GM21737 (cell line): Measurements from ENCODE around the gene CLEC2B.

Experiments used
- ATAC-seq: cut with Tn5 transposase; IDR thresholded peaks from one replicate; pipeline ENCODE4 v1.9.1; 2021; ENCODE audit warnings: mild to moderate bottlenecking, moderate library complexity; ENCODE audit not compliant: unreplicated experiment

Gene CLEC2B

DNA sequence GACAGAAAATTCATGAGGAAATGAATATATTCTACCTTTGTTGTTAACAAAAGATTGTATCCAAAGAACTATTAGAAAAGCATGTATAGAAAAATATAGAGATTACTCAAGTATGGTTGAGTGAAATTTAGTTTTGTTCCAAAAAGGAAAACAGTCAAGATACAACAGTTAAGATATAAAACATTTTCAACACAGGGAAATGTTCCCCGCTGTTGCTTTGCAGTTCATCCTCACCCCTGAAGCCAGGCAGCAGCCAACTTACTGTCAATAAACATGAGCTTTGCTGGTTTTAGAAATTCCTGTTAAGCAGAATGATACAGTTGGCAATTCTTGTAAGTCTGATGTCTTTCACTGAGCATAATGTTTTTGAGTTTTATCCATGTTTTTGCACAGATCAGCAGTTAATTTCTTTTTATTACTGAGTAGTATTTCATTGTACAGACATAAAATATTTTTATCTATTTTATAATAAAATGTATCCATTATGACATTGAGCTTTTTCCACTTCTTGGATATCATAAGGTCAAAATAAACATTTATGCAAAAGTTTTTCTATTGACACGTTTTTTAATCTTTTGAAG is 1.2 kb upstream of the CLEC2B start:
- no peak for ATAC-seq

DNA sequence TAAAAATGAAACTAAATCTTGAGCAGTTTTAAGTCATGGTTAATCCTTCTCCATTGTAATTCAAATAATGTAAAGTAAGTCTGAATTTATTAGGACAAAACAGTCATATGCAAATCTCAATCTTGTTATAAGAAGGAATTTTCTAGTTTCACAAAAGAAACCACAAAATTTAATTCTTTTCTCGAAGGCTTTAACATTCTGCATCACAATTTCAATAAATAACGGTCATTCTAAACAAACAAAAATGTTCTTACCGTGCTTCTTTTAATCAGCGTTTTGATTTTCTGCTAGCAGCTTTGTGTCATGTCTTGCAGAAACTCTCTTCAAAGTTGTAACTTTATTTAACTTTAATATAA is 225 bp downstream of the CLEC2B start:
- ATAC-seq, result no peak

GRCh38 chr12:9868311-9868801 is 798 bp downstream of the CLEC2B start:
- no peak for ATAC-seq

DNA sequence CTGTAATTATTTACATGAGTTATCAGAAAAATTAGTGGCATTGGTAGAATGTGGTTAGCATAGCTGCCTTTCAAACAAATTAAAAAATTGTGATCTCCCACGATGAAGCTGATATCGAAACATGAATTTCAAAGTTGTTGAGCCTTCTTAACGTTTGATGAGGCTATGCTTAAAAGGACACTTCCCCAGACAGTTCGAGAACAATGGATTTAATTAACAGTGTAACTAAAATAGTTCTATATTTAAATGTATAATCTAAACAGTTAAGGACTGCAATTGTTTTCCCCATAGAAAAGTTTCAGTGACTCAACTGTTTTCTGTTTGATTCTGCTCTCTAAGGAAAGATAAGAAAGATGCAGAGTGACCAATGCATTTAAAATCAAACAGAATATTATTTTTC is 1.6 kb downstream of the CLEC2B start:
- no peak for ATAC-seq

DNA sequence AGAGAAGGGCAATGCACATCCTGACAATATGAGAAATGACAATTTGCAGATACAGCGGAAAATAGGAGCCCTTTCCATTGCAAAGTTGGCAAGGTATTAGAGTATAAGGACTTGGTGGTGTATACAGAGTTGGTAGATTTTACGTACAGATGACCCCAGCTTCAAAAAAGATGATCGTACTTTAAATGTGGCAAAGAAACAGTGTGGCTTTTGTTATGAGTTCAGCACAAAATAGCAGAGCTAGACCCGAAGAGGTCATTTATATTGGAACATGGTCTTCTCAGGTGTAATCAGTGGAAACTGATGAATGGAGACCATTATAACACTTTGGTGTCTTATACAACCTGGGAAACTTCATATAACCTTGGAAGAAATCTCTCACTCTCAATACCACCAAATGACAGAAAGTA is 2.3 kb downstream of the CLEC2B start:
- ATAC-seq, result no peak

GRCh38 chr12:9864913-9865675 is 4.1 kb downstream of the CLEC2B start:
- no peak for ATAC-seq

GRCh38 chr12:9858135-9858534 is 11.0 kb downstream of the CLEC2B start:
- ATAC-seq, result no peak

DNA sequence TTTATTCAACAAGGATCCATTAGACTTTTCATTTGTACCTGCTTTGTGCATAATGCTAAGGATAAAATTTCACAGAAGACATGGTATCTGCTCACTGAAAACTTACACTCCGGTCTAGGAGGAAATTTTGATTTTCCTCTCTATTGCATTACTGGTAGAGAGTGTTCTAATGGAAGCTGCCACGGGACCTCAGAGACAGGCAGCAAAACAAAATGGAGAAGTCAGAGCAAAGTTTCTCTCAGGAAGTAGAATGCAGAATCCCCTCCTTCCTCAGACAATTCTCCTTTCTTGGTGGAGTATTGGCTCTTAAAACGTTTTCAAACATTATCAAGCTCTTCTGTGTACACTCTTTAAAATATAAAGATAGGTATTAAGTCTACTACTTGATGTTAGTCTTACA is 12.3 kb downstream of the CLEC2B start:
- no peak for ATAC-seq

DNA sequence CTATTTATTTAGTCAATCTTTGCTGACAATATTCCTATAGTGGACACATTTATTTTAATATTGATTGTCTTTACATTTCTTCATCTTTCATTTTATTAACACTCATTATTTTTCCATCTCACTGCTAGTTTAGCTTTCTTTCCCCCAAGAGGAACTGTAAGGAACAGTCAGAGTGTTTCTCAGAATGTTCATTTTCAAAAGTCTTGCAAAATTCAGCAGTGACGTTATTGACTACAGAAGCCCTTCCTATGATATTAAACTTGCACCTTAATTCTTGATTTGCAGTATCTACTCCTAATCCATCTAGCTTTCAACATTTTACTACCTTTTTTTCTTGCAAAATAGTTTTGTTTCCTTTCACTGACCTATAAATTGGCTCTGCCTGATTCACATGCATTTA is 13.0 kb downstream of the CLEC2B start:
- ATAC-seq, result no peak

- no peak for ATAC-seq
Observed at GRCh38 chr12:9851927-9852326, 17.2 kb downstream of the CLEC2B start.

GRCh38 chr12:9851050-9851449 is 18.1 kb downstream of the CLEC2B start:
- no peak for ATAC-seq

DNA sequence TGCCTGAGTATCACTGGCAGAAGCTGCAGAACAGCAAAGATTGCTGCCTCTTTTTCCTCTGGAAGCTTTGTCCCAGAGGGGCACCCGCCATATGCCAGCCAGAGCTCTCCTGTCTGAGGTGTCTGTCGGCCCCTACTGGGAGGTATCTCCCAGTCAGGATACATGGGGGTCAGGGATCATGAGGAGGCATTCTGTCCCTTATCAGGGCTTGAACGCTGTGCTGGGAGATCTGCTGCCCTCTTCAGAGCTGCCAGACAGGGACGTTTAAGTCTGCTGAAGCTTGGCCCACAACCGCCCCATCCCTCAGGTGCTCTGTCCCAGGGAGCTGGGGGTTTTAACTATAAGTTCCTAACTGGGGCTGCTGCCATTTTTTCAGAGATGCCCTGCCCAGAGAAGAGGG is 20.3 kb downstream of the CLEC2B start:
- no peak for ATAC-seq

GRCh38 chr12:9843407-9843806 is 25.7 kb downstream of the CLEC2B start:
- no peak for ATAC-seq

DNA sequence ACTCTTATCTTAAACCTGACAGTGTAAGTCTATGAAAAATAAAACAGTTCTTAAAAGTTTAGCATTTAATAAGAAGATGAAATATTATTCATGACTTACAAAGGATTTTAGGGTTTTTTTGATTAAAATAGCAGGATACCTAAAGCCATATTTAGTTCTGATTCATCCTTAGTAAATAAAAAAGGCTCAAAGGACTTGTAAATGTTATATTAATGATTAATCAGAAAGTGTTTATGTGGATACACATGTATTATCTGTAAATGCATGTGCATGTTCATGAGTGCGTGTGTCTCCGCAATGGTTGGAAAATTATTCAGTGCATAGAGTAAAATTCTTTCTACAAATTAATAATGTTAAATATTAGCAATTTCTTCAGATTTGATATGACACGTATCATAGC is 37.4 kb downstream of the CLEC2B start:
- ATAC-seq, result no peak

- no peak for ATAC-seq
Observed at GRCh38 chr12:9829982-9830381, 39.2 kb downstream of the CLEC2B start.

DNA sequence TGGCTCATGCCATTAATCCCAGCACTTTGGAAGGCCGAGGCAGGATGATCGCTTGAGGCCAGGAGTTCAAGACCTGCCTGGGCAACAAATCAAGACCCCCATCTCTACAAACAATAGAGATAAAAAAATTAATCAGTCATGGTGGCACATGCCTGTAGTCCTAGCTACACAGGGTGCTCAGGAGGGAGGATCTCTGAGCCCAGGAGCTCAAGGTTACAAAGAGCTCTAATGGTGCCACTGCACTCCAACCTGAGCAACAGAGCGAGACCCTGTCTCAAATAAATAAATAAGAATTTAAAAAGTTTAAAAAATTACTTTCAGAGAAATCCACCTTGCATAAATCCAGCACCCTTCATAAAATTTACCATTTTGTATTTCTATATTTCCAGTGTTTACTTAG is 39.7 kb downstream of the CLEC2B start:
- no peak for ATAC-seq

- no peak for ATAC-seq
Observed at GRCh38 chr12:9827209-9827888, 41.8 kb downstream of the CLEC2B start, which contains the start of gene KLRF1. KLRF1 (plus strand) TSS chr12:9827481; CDS start chr12:9827545, 64 bp downstream.

GRCh38 chr12:9820281-9820930 is 48.7 kb downstream of the CLEC2B start:
- ATAC-seq, result no peak

DNA sequence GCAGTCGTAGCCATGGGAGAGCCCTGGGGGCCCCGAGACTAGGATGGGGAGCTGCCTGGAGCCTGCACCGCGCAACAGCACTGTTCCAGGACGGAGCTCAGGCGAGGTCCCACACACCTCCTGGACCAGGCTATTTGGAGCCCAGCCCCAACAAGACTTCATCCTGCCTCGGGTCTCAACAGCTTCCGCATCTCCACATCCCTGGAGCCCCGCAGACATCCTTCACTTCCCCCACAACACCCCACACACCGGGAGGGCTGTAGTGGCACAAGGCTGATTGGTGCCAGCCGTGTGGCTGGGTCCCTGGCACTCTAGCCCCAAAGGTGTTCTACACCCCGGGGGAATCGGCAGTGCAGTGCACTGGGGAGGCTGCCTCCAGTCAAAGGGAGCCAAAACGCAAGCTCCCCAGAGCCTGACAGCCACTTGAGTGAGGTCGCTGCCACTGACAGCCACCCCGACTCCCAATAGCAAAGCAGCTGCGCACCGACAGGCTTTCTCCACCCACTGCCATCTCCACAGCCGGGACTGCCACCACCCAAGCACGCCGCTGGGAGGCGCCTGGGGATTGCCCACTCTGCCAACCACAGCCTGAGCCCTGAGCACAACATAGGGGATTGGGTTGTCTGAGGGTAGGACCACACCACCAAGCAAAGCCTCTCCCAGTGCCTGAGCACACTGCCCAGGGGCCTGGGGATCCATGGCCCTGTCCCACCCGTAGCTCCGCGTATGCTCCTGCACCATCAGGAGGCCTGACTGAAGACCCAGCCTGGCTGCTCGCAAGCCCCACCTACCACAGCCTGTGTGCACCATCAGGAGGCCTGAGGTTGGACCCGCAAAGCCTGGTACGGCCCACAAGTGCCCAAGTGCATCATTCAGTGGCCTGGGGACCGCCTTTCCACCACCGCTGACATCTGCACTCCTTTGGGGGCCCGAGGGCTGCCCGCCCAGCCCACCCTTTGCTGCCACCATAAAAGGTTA is 55.0 kb downstream of the CLEC2B start:
- ATAC-seq, result peak; percentile 81

DNA sequence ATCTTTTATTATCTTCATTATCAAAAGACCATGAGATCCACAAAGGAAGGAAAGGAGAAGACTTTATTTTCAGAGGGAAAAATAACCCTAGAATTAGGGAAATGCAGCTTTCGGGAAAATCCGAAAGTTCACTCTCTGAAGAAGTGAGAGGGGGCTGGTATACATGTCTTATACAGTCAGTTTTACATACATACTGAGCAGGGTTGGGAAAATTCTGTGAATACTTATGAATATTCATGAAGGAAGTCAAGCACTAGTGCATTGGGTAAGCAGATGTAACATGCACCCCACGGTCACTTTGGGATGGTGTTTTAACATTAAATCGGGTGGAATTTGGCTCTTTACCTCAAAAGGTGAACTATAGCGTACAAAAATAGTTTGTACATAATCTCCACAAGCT is 57.5 kb downstream of the CLEC2B start:
- ATAC-seq, result no peak
